Muscle layer of duodenum (tissue), 2 donors: Measurements from ENCODE around the gene ANKRD16.
A peak's percentile ranks its signal among the peaks of the same experiment; 100 is the strongest.
"Not testable (repeated sequence)": the region's sequence is repeated elsewhere in the genome, so short reads cannot be mapped to it uniquely, and the experiment has no call there.

Experiments used
- H3K27ac ChIP-seq: one replicate; pipeline ENCODE4 v1.7.0; 2013; ENCODE audit warnings: mild to moderate bottlenecking, low read length
- H3K27me3 ChIP-seq: one replicate; pipeline ENCODE4 v1.7.0; 2013; ENCODE audit warnings: low read depth, mild to moderate bottlenecking, control low read depth, low read length
- H3K36me3 ChIP-seq, 2 donors: one replicate each; pipeline ENCODE4 v1.7.0; 2013; ENCODE audit warnings: low read length in 2 of 2, control low read depth in 1 of 2, mild to moderate bottlenecking in 1 of 2; ENCODE audit not compliant: insufficient read depth in 2 of 2, control insufficient read depth in 1 of 2
- H3K4me1 ChIP-seq, 2 donors: one replicate each; pipeline ENCODE4 v1.7.0; 2013; ENCODE audit warnings: low read length in 2 of 2, mild to moderate bottlenecking in 2 of 2, control low read depth in 1 of 2, moderate library complexity in 1 of 2; ENCODE audit not compliant: insufficient read depth in 2 of 2, control insufficient read depth in 1 of 2
- H3K4me3 ChIP-seq, 2 donors: one replicate each; pipeline ENCODE4 v1.7.0; 2013; ENCODE audit warnings: low read length in 2 of 2, low read depth in 1 of 2, mild to moderate bottlenecking in 1 of 2
- H3K9me3 ChIP-seq, 2 donors: one replicate each; pipeline ENCODE4 v1.7.0; 2013; ENCODE audit warnings: low read length in 2 of 2, control low read depth in 1 of 2, mild to moderate bottlenecking in 1 of 2; ENCODE audit not compliant: control insufficient read depth in 1 of 2
- donor health status: healthy.

The ANKRD16 gene

GRCh38 chr10:5893321-5893720 is 3.6 kb upstream of the ANKRD16 start:
- H3K36me3 ChIP-seq, result peaks cover 17 to 19% of the 10 kb centered on the region in 2 donors
- H3K27me3 ChIP-seq, result no peaks in the 10 kb centered on the region
- no peak overlapping the region for H3K4me3 ChIP-seq
- H3K4me1 ChIP-seq, result peaks cover 9 to 22% of the 10 kb centered on the region in 2 donors
- no peak overlapping the region for H3K27ac ChIP-seq
- H3K9me3 ChIP-seq, result no peaks in the 10 kb centered on the region

GRCh38 chr10:5892007-5892406 is 2.3 kb upstream of the ANKRD16 start:
- H3K36me3 ChIP-seq, result peaks cover 13 to 19% of the 10 kb centered on the region in 2 donors
- no peaks in the 10 kb centered on the region for H3K27me3 ChIP-seq
- H3K4me3 ChIP-seq, result no peak overlapping the region
- H3K4me1 ChIP-seq, result peaks cover 14 to 36% of the 10 kb centered on the region in 2 donors
- H3K9me3 ChIP-seq, result no peaks in the 10 kb centered on the region
- H3K27ac ChIP-seq, result no peak overlapping the region

- no peaks in the 10 kb centered on the region for H3K9me3 ChIP-seq
- H3K27me3 ChIP-seq, result no peaks in the 10 kb centered on the region
- peak overlapping the region; percentile 54 for H3K27ac ChIP-seq
- H3K36me3 ChIP-seq, result peaks cover 10 to 12% of the 10 kb centered on the region in 2 donors
- peak overlapping the region; percentile 73 to 74 for H3K4me3 ChIP-seq
- peaks cover 14 to 36% of the 10 kb centered on the region in 2 donors for H3K4me1 ChIP-seq
These were observed 1.3 kb upstream of the ANKRD16 start for GRCh38 chr10:5891009-5891408.

GRCh38 chr10:5890452-5890915 is 791 bp upstream of the ANKRD16 start:
- Histone ChIP-seq H3K9me3 (no peaks in the 10 kb centered on the region), H3K27ac (peak overlapping the region; percentile 54), H3K27me3 (no peaks in the 10 kb centered on the region), H3K36me3 (peaks cover 5 to 9% of the 10 kb centered on the region in 2 donors), H3K4me1 (peaks cover 14 to 36% of the 10 kb centered on the region in 2 donors), H3K4me3 (peak overlapping the region; percentile 73 to 74)

- no peak overlapping the region for H3K27ac ChIP-seq
- H3K36me3 ChIP-seq, result peaks cover 1 to 2% of the 10 kb centered on the region in 2 donors
- peak overlapping the region; percentile 75 to 87 for H3K4me3 ChIP-seq
- peaks cover 14 to 36% of the 10 kb centered on the region in 2 donors for H3K4me1 ChIP-seq
- H3K27me3 ChIP-seq, result no peaks in the 10 kb centered on the region
- H3K9me3 ChIP-seq, result no peaks in the 10 kb centered on the region
These were observed 660 bp downstream of the ANKRD16 start for GRCh38 chr10:5888843-5889623.

- peaks cover 14 to 36% of the 10 kb centered on the region in 2 donors for H3K4me1 ChIP-seq
- peak overlapping the region; percentile 75 to 87 for H3K4me3 ChIP-seq
- H3K27ac ChIP-seq, result no peak overlapping the region
- H3K36me3 ChIP-seq, result peaks cover 4% of the 10 kb centered on the region in 2 donors
- no peaks in the 10 kb centered on the region for H3K27me3 ChIP-seq
- no peaks in the 10 kb centered on the region for H3K9me3 ChIP-seq
These were observed 1.3 kb downstream of the ANKRD16 start for GRCh38 chr10:5888351-5888750.

- peaks cover 9 to 10% of the 10 kb centered on the region in 2 donors for H3K36me3 ChIP-seq
- peak overlapping the region; percentile 75 to 87 for H3K4me3 ChIP-seq
- H3K4me1 ChIP-seq, result peaks cover 14 to 36% of the 10 kb centered on the region in 2 donors
These were observed 2.1 kb downstream of the ANKRD16 start for GRCh38 chr10:5887641-5888040.

GRCh38 chr10:5887029-5887428 is 2.7 kb downstream of the ANKRD16 start:
- H3K27me3 ChIP-seq, result no peaks in the 10 kb centered on the region
- no peaks in the 10 kb centered on the region for H3K9me3 ChIP-seq
- no peak overlapping the region for H3K4me3 ChIP-seq
- peaks cover 14 to 31% of the 10 kb centered on the region in 2 donors for H3K4me1 ChIP-seq
- peaks cover 14 to 16% of the 10 kb centered on the region in 2 donors for H3K36me3 ChIP-seq
- no peak overlapping the region for H3K27ac ChIP-seq

More at GRCh38 chr10:5887641-5888040, 2.1 kb downstream of the ANKRD16 start:
- Histone ChIP-seq H3K27ac (no peak overlapping the region), H3K9me3 (no peaks in the 10 kb centered on the region), H3K27me3 (no peaks in the 10 kb centered on the region)

- H3K27me3 ChIP-seq, result no peaks in the 10 kb centered on the region
- no peak overlapping the region for H3K4me3 ChIP-seq
- H3K9me3 ChIP-seq, result no peaks in the 10 kb centered on the region
- H3K4me1 ChIP-seq, result peaks cover 9 to 17% of the 10 kb centered on the region in 2 donors
- no peak overlapping the region for H3K27ac ChIP-seq
- peaks cover 14 to 18% of the 10 kb centered on the region in 2 donors for H3K36me3 ChIP-seq
These were observed 4.1 kb downstream of the ANKRD16 start for GRCh38 chr10:5885619-5886018.

- Histone ChIP-seq H3K27ac (no peak overlapping the region), H3K36me3 (peaks cover 15 to 24% of the 10 kb centered on the region in 2 donors), H3K27me3 (no peaks in the 10 kb centered on the region), H3K9me3 (no peaks in the 10 kb centered on the region), H3K4me1 (peaks cover 1 to 10% of the 10 kb centered on the region in 2 donors), H3K4me3 (no peak overlapping the region)
These were observed 6.7 kb downstream of the ANKRD16 start for GRCh38 chr10:5882961-5883360.

- H3K4me1 ChIP-seq, H3K9me3 ChIP-seq, H3K27me3 ChIP-seq, H3K4me3 ChIP-seq, H3K27ac ChIP-seq: not testable (repeated sequence)
- peaks cover 16 to 39% of the 10 kb centered on the region in 2 donors for H3K36me3 ChIP-seq
These were observed 12.7 kb downstream of the ANKRD16 start for GRCh38 chr10:5877041-5877440.
